ENCODE measurements around the gene TNRC6C.

- no peak for TF ChIP-seq CTCF (conservative IDR thresholded peaks at IDR 0.05; ENCODE audit: low read depth in 2 of 2)
- no peak for TF ChIP-seq POLR2AphosphoS5 (IDR thresholded peaks at IDR 0.05; ENCODE audit: low read depth)
- no peak for TF ChIP-seq EZH2 (IDR thresholded peaks at IDR 0.05; ENCODE audit: low read depth, unreplicated experiment)
- no peak for TF ChIP-seq REST (IDR thresholded peaks at IDR 0.05; ENCODE audit: unreplicated experiment)
- no peak for TF ChIP-seq STAT1 (IDR thresholded peaks at IDR 0.05; ENCODE audit: unreplicated experiment)
- no peak for TF ChIP-seq NANOG (IDR thresholded peaks at IDR 0.05; ENCODE audit: borderline replicate concordance)
- no peak for TF ChIP-seq ZNF114 (CRISPR knock-in tag; IDR thresholded peaks at IDR 0.05)
Measured at GRCh38 chr17:77990301-77990700, 31.8 kb downstream of the TNRC6C start.

Measured in GM23338 (cell line).